AG10803 (cell line): ENCODE results near the gene RERE.

Experiments
- DNase-seq: peaks from one replicate; pipeline ENCODE4 v3.0.0; 2010; ENCODE audit warnings: low read depth
- H3K4me3 ChIP-seq: 2 replicates; pipeline ENCODE4 v1.5.1; 2011; ENCODE audit warnings: mild to moderate bottlenecking, low read length, control low read depth
- CTCF ChIP-seq: conservative IDR thresholded peaks from 2 replicates; pipeline ENCODE4 v1.5.1; 2011; ENCODE audit warnings: mild to moderate bottlenecking, low read length, control low read depth, inconsistent platforms

The RERE gene

GRCh38 chr1:8324176-8324810 lies 493.1 kb downstream of the RERE start:
- no peak for DNase-seq
- H3K4me3 ChIP-seq = no peak overlapping the region
- TF ChIP-seq CTCF = no peak

- no peak for DNase-seq
- no peak overlapping the region for H3K4me3 ChIP-seq
- no peak for TF ChIP-seq CTCF
These were observed 493.7 kb downstream of the RERE start for GRCh38 chr1:8323706-8324105.

- no peak overlapping the region for H3K4me3 ChIP-seq
- TF ChIP-seq CTCF = no peak
- no peak for DNase-seq
These were observed 495.8 kb downstream of the RERE start for GRCh38 chr1:8321612-8322011.

GRCh38 chr1:8318436-8318835 lies 499.0 kb downstream of the RERE start:
- DNase-seq = no peak
- H3K4me3 ChIP-seq = peak overlapping the region; percentile 55
- TF ChIP-seq CTCF = no peak

- peak; percentile 41 for DNase-seq
- TF ChIP-seq CTCF = no peak; the same call in 1 of the 2 replicates
- H3K4me3 ChIP-seq = peak within 1 kb of the TSS; percentile 55
These were observed 499.6 kb downstream of the RERE start, which contains the start of gene SLC45A1 for GRCh38 chr1:8317647-8318381. Gene SLC45A1 (plus strand): TSS chr1:8318114. CDS start chr1:8324330, 6,216 bp downstream.

GRCh38 chr1:8315573-8316475 lies 501.6 kb downstream of the RERE start:
- no peak for DNase-seq
- no peak overlapping the region for H3K4me3 ChIP-seq
- no peak; the same call in 1 of the 2 replicates for TF ChIP-seq CTCF
